NCI-H2107 treated with DMSO at 0.1 percent for 48 hours (cell line): ENCODE measurements around the gene TRIM23.
"Not testable (repeated sequence)": the region's sequence is repeated elsewhere in the genome, so short reads cannot be mapped to it uniquely, and the experiment has no call there.

Experiments
- DNase-seq: peaks from one replicate; lab custom pipeline; 2025; ENCODE audit not compliant: unreplicated experiment; lab: John Stamatoyannopoulos, UW

The TRIM23 gene

DNA sequence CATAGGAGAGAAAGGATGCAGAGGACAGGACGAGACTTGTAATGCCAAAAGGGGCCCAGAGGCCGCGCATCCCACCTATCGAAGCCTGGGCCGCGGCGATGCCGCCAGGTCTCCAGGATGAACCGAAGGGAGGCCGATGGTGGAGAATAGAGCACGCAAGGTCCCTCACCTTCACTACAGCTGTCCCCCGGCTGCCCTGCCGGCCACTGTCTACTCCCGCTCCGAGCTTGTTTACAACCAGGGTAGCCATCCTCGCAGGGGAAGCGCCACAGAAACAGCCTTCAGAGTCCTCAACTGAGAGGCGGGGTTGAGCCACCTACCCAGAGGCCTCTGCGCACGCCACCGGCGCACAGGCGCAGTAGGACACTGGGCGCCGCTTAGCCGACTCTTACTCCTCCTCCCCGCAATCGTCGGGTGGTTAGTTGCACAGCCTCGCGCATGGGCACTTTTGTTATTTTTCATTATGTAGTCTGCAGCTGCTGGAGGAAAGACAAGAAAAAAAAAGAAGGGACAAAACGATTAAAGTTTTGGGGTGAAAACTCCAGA, at the start of gene TRIM23:
Gene TRIM23 (minus strand): TSS at position 309 of the 546 bp plus-strand sequence. CDS start 59 bp downstream, at position 250.
- DNase-seq: peak; percentile 71

GRCh38 chr5:65672796-65673195, 48.7 kb upstream of the TRIM23 start:
- DNase-seq: no peak

DNA sequence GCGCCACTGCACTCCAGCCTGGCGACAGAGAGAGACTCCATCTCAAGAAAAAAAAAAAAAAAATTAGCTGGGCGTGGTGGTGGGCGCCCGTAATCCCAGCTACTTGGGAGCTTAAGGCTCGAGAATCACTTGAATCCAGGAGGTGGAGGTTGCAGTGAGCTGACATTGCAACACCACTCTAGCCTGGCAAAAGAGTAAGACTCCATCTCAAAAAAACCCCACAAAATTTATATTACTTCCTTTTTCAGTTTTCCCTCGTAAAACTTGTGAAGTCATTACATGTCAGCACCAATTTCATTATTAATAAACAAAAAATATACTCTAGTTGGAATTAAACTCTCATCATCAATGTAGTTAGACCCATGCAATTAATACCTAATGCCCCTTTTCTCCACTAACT, 44.6 kb upstream of the TRIM23 start:
- no peak for DNase-seq

DNA sequence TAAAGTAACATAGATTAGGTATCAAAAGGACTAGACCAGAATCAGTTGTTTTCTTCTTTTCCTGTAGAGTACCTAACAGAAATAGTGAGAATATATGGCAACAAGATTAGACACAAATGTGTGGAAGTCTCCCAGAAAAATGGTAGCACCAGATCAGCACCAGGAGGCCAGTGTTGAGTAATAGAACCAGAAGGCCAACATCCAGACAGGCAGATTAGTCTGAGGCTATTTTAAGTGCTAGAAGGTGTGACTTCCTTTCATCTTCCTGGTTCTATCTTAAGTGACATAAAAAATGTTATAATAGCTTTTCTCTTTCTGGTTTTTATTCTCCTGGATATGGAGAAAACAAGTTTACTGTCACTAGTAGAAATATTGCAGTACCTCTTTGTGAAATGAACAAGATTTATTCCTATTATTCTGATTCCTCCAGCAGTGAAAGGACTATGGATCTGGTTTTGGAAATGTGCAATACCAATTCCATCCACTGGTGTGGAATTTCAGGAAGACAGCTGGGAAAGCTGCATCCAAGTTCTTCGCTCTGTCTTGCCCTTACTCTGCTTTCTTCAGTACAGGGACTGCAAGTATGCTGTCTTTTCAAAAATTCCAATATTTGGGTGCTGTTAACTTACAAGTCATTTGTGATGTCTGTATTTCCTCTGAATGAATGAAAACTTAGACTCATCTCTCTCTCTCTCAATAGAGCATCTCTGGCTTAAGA, 39.8 kb upstream of the TRIM23 start:
- no peak for DNase-seq

DNA sequence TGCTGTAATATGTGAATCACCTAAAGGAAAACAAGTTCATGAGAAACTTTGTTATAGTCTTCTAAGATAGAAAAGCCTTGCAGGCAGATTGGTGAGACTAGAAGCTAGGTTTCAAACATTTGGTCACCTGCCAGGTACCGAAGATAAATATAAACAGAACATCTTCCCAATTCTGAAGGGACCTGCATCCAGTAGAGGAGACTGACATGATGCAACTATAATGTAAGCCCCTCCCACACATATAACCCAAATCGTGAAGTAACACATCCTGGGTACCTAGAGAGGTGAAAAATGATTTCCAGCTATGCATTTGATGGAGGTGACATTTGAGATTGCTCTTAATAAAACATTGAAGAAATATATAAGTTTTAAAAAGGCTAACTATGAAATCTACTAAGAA, 30.6 kb upstream of the TRIM23 start:
- DNase-seq: no peak

GRCh38 chr5:65651144-65651543, 27.0 kb upstream of the TRIM23 start:
- no peak for DNase-seq

GRCh38 chr5:65647941-65648340, 23.8 kb upstream of the TRIM23 start:
- no peak for DNase-seq

DNA sequence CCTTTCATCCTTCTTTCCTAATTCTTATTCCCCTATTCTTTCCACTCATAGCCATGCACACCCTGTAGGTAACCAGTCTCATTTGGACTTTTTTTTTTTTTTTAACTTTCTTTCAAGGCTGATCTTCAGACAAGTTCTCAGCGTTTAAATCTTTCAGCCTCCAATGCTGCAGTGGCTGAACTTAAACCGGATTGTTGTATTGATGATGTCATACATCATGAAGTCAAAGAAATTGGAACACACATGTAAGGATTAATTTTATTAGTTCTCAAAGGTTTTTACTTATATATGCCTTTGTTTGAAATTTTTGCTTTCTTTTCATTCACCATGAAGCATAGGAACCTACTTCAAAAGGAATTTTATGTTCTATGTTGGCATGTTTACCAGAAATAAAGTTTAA, 22.8 kb upstream of the TRIM23 start:
- DNase-seq: no peak

DNA sequence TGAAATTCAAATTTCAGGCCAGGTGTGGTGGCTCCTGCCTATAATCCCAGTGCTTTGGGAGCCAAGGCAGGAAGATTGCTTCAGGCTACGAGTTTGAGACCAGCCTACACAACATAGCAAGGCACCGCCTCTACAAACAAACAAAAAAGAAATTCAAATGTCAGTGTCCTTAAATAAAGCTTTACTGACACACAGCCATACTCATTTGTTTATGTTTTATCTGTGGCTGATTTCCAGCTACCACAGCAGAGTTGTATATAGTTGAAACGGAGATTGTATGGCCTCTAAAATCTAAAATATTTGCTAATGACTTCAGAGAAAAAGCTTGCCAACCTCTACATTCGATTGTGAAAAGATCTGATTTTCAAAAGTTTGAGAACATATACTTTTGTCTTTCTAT, 16.1 kb upstream of the TRIM23 start:
- no peak for DNase-seq

DNA sequence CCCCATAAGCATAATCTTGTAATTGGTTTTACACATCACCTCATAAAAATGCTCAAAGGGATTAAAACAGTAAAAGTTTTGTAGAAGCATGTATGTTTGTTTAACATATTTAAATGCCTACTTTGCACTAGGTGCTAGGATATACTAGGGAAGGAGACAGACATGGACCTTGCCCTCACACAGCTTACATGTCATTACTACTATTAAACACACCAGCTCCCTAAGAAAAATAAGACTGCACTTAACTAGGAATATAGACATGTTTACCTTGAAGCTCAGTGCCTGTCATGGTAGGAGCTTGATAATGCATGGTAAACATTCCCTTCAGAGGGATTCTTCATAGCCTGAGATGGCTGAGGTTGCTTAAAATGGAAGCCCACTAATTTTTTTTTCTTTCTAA, 6.8 kb upstream of the TRIM23 start:
- DNase-seq: no peak

- no peak for DNase-seq
Observed at GRCh38 chr5:65625743-65626142, 1.6 kb upstream of the TRIM23 start.

DNA sequence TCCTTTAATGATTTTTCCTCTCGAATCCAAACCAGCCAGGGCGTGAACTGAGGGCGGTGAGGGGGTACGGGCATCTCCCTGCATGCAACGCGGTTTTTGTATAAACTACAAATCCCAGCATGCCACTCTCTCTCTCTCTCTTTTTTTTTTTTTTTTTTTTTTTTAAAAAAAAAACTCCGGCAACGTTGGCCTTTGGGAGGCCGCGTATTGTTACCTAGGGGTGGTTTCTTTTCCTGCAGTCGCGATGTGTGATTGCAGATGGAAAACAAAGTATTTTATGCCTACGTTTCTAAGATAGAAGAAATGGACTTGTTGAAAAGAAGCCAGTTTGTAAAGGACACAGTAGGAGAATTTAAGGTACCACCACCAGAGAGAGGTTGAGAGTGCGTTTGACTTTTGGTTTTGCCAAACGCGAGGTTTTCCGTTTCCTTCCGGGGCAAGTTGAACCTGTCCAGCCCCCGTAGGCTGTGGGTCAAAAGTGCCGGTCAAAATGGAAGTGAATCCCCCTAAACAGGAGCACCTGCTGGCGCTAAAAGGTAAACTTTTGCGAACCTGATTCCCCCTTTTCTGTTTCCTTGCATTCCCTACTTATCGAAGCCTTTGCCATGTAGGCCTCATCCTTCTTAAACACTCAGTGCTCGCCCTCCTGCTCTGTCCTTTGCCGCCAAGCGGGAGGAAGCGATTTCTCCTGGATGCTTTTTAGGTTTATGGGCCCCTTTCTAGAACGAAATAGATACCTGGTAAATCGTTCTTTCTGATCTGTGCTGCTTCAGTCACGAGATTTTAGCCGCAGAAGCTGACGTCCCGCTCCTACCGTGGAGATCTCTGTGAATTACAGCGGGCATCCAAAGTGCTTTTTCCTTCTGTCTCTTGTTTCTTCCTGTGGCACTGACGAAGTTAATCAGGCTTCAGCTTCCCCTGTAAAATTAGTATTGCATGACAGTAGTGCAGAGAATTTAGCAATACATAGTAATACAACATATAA, 730 bp upstream of the TRIM23 start, which contains the start of the genes SHLD3 and TRAPPC13:
Gene SHLD3 (plus strand): TSS at position 457 of the 985 bp plus-strand sequence. CDS start 4,561 bp downstream, outside the sequence.
Gene TRAPPC13 (plus strand): TSS at position 457 of the 985 bp plus-strand sequence. CDS start 34 bp downstream, at position 491.
- DNase-seq: peak; percentile 84

GRCh38 chr5:65623482-65623881, 651 bp downstream of the TRIM23 start:
- DNase-seq: no peak

DNA sequence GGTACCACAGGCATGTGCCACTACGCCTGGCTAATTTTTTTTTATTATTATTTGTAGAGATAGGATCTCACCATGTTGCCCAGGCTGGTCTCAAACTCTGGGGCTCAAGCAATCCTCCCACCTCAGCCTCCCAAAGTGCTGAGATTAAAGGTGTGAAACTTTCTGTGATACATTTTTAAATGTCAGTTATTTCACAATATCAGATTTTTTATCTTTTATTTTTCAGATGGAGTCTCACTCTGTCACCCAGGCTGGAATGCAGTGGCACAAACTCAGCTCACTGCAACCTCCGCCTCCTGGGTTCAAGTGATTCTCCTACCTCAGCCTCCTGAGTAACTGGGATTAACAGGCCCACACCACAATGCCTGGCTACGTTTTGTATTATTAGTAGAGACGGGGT, 2.2 kb downstream of the TRIM23 start:
- DNase-seq: not testable (repeated sequence)

DNA sequence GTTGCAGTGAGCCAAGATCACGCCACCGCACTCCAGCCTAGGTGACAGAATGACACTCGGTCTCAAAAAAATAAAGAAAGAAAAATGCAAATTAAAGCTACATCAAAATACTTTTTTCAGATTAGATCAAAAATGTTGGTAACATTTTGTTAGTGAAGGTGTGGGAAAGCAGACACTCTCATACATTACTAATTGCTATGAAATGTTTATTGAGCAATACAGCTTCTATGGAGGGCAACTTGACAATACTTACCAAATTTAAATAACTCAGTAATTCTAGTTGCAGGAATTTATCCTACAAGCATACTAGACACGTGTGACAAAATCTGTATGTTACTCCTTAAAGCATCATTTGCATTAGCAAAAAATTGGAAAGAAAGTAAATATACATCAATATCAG, 4.1 kb downstream of the TRIM23 start:
- DNase-seq: no peak

GRCh38 chr5:65612298-65612907, 11.7 kb downstream of the TRIM23 start:
- no peak for DNase-seq

- peak; percentile 74 for DNase-seq
Observed at GRCh38 chr5:65611524-65611923, 12.6 kb downstream of the TRIM23 start.

- DNase-seq: not testable (repeated sequence)
Observed at GRCh38 chr5:65601761-65602160, 22.4 kb downstream of the TRIM23 start.

GRCh38 chr5:65588694-65589093, 35.4 kb downstream of the TRIM23 start:
- DNase-seq: no peak

- DNase-seq: no peak
Observed at GRCh38 chr5:65577141-65577540, 47.0 kb downstream of the TRIM23 start.
